ENCODE measurements around the gene DDX27. TPM values are rescaled to one million over a fixed set of nuclear protein-coding genes. Genes with fewer than 3 reads are reported as not detected.

Gene DDX27
- total and polyA plus RNA-seq, 9 of the 15 experiments (the other 6 are each of a cell fraction or from before 2014, with no cell fraction given), result 17.9 to 79.3 (median 57.0) TPM

- in situ Hi-C loops (cut with MboI), result no loop called here
- Histone ChIP-seq H3K4me1 (replicated peaks in 1 of 2; ENCODE audit: control insufficient read depth in 2 of 2, insufficient read depth in 2 of 2, low read length in 2 of 2) (no peaks in the 10 kb centered on the region; a peak in 2 of 5 replicates), H3K4me2 (ENCODE audit: insufficient read depth, low read length) (no peak overlapping the region), H2AFZ (ENCODE audit: low read depth, low read length) (no peak overlapping the region), H3K27ac (ENCODE audit: extremely low read depth, low read depth, low read length) (no peak overlapping the region), H3K9me3 (replicated peaks; ENCODE audit: control insufficient read depth, insufficient read depth, low read depth, low read length) (peaks cover 5% of the 10 kb centered on the region), H3K36me3 (ENCODE audit: control insufficient read depth, insufficient read depth, low read length) (no peaks in the 10 kb centered on the region), H3K79me2 (ENCODE audit: control insufficient read depth, insufficient read depth, low read length) (no peaks in the 10 kb centered on the region), H3K27me3 (ENCODE audit: control insufficient read depth in 2 of 2, insufficient read depth in 2 of 2, low read length in 2 of 2) (no peaks in the 10 kb centered on the region), H3K4me3 (no peak overlapping the region), H3K9me1 (ENCODE audit: control insufficient read depth, insufficient read depth, low read length) (no peaks in the 10 kb centered on the region), H3K9ac (ENCODE audit: insufficient read depth in 1 of 2, low read depth in 2 of 2, low read length in 2 of 2) (no peak overlapping the region), H4K20me1 (replicated peaks; ENCODE audit: control insufficient read depth, insufficient read depth, low read length) (no peaks in the 10 kb centered on the region)
- no peak for ATAC-seq
- no peak for TF ChIP-seq DACH1 (IDR thresholded peaks at IDR 0.05; ENCODE audit: partially characterized antibody)
- peak; percentile 37 for TF ChIP-seq ZNF280A (IDR thresholded peaks at IDR 0.05; ENCODE audit: low read depth, partially characterized antibody)
- peak; percentile 31 to 55; a peak in 1 of 4 replicates for TF ChIP-seq TRIM24 (IDR thresholded peaks at IDR 0.05)
- TF ChIP-seq CBX3 (IDR thresholded peaks at IDR 0.05; ENCODE audit: borderline replicate concordance in 1 of 2, low read length in 2 of 2), result peak in 1 of 2 experiments; percentile 87; a peak in 2 of 3 replicates
- no peak for TF ChIP-seq THAP12 (CRISPR knock-in tag; IDR thresholded peaks at IDR 0.05)
- peak; percentile 77; the same call in 1 of the 2 replicates for TF ChIP-seq TRIM28 (IDR thresholded peaks at IDR 0.05)
- TF ChIP-seq ZFP1 (CRISPR knock-in tag; IDR thresholded peaks at IDR 0.05), result peak; percentile 85
- TF ChIP-seq CBX5 (IDR thresholded peaks at IDR 0.05; ENCODE audit: borderline replicate concordance, low read depth), result peak; percentile 63; the same call in 1 of the 2 replicates
- intact Hi-C loops (cut with micrococcal nuclease), result no loop called here
- ChIA-PET POLR2A (no interaction called here), CTCF (ENCODE audit: low intra/inter-chr PET ratio) (no interaction called here)
- WGBS (ENCODE audit: insufficient coverage, low coverage, missing lambda C conversion rate), result 30% methylated on average over 1 of the region's 1 CpG
- FAIRE-seq, result no peak
- DNase-seq (ENCODE audit: extremely low read depth in 1 of 4, low spot score in 3 of 4), result no peak
- BruUV-seq (replicated peaks), result no TSS peak
Measured at GRCh38 chr20:49210101-49210756, 9.0 kb upstream of the DDX27 start.
